Measurements from ENCODE around the gene TMCO2. TPM values are rescaled to one million over a fixed set of nuclear protein-coding genes. Genes with fewer than 3 reads are reported as not detected.
A peak's percentile ranks its signal among the peaks of the same experiment; 100 is the strongest.

Gene TMCO2
- total RNA-seq, 2 experiments from 2014 or later: not detected

GRCh38 chr1:40232444-40232843, 15.3 kb upstream of the TMCO2 start:
- peaks cover 5% of the 10 kb centered on the region; the same call in 1 of the 2 replicates for H3K79me2 ChIP-seq (ENCODE audit: insufficient read depth, low read depth, low read length)
- peak overlapping the region; percentile 83 for H3K27ac ChIP-seq (ENCODE audit: low read depth, low read length, poor library complexity, severe bottlenecking)
- H3K4me3 ChIP-seq (ENCODE audit: low read depth, low read length, poor library complexity, severe bottlenecking): peak overlapping the region; percentile 17
- POLR2A ChIA-PET: interaction anchor here (0.6 to 2.2 kb wide), 16 partner anchors 8 to 139 kb away, joined by 3 to 11 read pairs (median 4); partner anchors contain the start of gene ZMPSTE24
- intact Hi-C loops (cut with micrococcal nuclease; ENCODE audit: unreplicated experiment): no loop called here
- no TSS peak for BruUV-seq (replicated peaks)
- H4K20me1 ChIP-seq (ENCODE audit: insufficient read depth, low read length): no peaks in the 10 kb centered on the region
- TF ChIP-seq CTCF (conservative IDR thresholded peaks at IDR 0.05; ENCODE audit: low read length): no peak
- no peak for TF ChIP-seq EZH2phosphoT487 (IDR thresholded peaks at IDR 0.05; ENCODE audit: borderline replicate concordance, low read depth, low read length)
- H3K9me2 ChIP-seq (ENCODE audit: insufficient read depth, low read length): no peaks in the 10 kb centered on the region
- H3K4me1 ChIP-seq (ENCODE audit: insufficient read depth, low read length, poor library complexity, severe bottlenecking): peaks cover 28% of the 10 kb centered on the region
- H2AFZ ChIP-seq (ENCODE audit: low read length): no peak overlapping the region
- peaks cover 72% of the 10 kb centered on the region for H3K36me3 ChIP-seq (ENCODE audit: insufficient read depth, low read length)
- peak; percentile 97 for DNase-seq (ENCODE audit: low spot score)
- CTCF ChIA-PET (ENCODE audit: unreplicated experiment): interaction anchor here (1.1 kb wide), 1 partner anchor 78 kb away, joined by 3 read pairs; no protein-coding TSS in a partner anchor
- no peaks in the 10 kb centered on the region for H3K9me3 ChIP-seq (ENCODE audit: low read length)
- peak overlapping the region; percentile 47 for H3K4me2 ChIP-seq (ENCODE audit: low read length)

- H3K9me3 ChIP-seq (ENCODE audit: low read length): no peaks in the 10 kb centered on the region
- no peak overlapping the region for H3K4me3 ChIP-seq (ENCODE audit: low read depth, low read length, poor library complexity, severe bottlenecking)
- no peak for TF ChIP-seq EZH2phosphoT487 (IDR thresholded peaks at IDR 0.05; ENCODE audit: borderline replicate concordance, low read depth, low read length)
- TF ChIP-seq CTCF (conservative IDR thresholded peaks at IDR 0.05; ENCODE audit: low read length): no peak
- no peak for DNase-seq (ENCODE audit: low spot score)
- no peak overlapping the region for H3K4me2 ChIP-seq (ENCODE audit: low read length)
- no TSS peak for BruUV-seq (replicated peaks)
- ChIA-PET CTCF (ENCODE audit: unreplicated experiment) (no interaction called here), POLR2A (interaction anchor here (0.7 to 1.1 kb wide), 3 partner anchors 16 to 35 kb away, joined by 3 to 5 read pairs (median 3); no protein-coding TSS in a partner anchor)
- intact Hi-C loops (cut with micrococcal nuclease; ENCODE audit: unreplicated experiment): no loop called here
- H3K4me1 ChIP-seq (ENCODE audit: insufficient read depth, low read length, poor library complexity, severe bottlenecking): no peaks in the 10 kb centered on the region
- H4K20me1 ChIP-seq (ENCODE audit: insufficient read depth, low read length): no peaks in the 10 kb centered on the region
- H3K27ac ChIP-seq (ENCODE audit: low read depth, low read length, poor library complexity, severe bottlenecking): no peak overlapping the region
- peaks cover 52% of the 10 kb centered on the region for H3K36me3 ChIP-seq (ENCODE audit: insufficient read depth, low read length)
- H2AFZ ChIP-seq (ENCODE audit: low read length): no peak overlapping the region
- no peaks in the 10 kb centered on the region for H3K9me2 ChIP-seq (ENCODE audit: insufficient read depth, low read length)
- H3K79me2 ChIP-seq (ENCODE audit: insufficient read depth, low read depth, low read length): no peaks in the 10 kb centered on the region
These were observed 8.1 kb upstream of the TMCO2 start for GRCh38 chr1:40239626-40240025.

GRCh38 chr1:40240390-40240789, 7.3 kb upstream of the TMCO2 start:
- Histone ChIP-seq H4K20me1 (ENCODE audit: insufficient read depth, low read length) (no peaks in the 10 kb centered on the region), H3K79me2 (ENCODE audit: insufficient read depth, low read depth, low read length) (no peaks in the 10 kb centered on the region), H3K4me3 (ENCODE audit: low read depth, low read length, poor library complexity, severe bottlenecking) (no peak overlapping the region), H3K9me2 (ENCODE audit: insufficient read depth, low read length) (no peaks in the 10 kb centered on the region), H3K4me1 (ENCODE audit: insufficient read depth, low read length, poor library complexity, severe bottlenecking) (no peaks in the 10 kb centered on the region), H3K27ac (ENCODE audit: low read depth, low read length, poor library complexity, severe bottlenecking) (no peak overlapping the region), H3K4me2 (ENCODE audit: low read length) (no peak overlapping the region), H3K9me3 (ENCODE audit: low read length) (no peaks in the 10 kb centered on the region), H3K36me3 (ENCODE audit: insufficient read depth, low read length) (peaks cover 46% of the 10 kb centered on the region), H2AFZ (ENCODE audit: low read length) (no peak overlapping the region)
- ChIA-PET CTCF (ENCODE audit: unreplicated experiment) (no interaction called here), POLR2A (interaction anchor here (0.6 to 2.5 kb wide), 5 partner anchors 8 to 36 kb away, joined by 3 to 7 read pairs (median 4); no protein-coding TSS in a partner anchor)
- TF ChIP-seq CTCF (conservative IDR thresholded peaks at IDR 0.05; ENCODE audit: low read length) (no peak), EZH2phosphoT487 (IDR thresholded peaks at IDR 0.05; ENCODE audit: borderline replicate concordance, low read depth, low read length) (no peak)
- no TSS peak for BruUV-seq (replicated peaks)
- no peak for DNase-seq (ENCODE audit: low spot score)
- intact Hi-C loops (cut with micrococcal nuclease; ENCODE audit: unreplicated experiment): no loop called here

All from OCI-LY7 (cell line).